ENCODE data around the gene TRIM33. TPM values are rescaled to one million over a fixed set of nuclear protein-coding genes. Genes with fewer than 3 reads are reported as not detected.

TRIM33 gene
- total RNA-seq, 2 experiments from 2014 or later, result 39.5 to 43.4 TPM

DNA sequence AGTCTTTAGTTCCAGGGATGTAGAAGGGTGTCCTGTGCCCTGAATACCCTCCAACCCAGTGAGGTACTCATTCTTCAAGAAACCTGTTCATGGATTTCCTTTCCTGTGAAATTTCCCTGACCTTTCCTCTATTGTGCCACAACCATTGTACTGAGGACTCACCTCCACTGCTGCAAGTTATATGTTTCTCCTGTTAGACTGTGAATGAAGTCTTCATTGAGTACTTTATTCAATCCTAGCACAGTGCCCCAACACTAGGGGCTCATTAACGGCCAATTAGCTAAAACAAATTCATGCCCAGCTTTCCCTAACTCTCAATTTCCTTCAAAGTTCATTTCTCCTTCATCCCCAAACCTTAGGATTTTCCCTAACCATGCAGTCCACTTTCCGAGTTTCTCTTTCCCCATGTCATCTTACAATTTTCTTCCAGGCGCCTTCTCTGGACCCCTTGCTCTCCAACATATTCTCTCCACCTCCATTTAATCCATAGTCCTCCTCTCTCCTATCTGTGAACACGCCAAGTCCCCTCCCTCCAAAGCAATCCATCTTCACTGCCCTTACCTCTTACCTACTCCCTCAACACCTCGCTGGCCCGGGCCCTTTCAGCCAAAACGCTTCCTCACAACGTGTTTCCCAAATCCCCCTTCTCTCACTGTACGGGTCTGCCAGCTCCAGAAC is 1.3 kb downstream of the TRIM33 start:
- no peaks in the 10 kb centered on the region for H3K9me3 Mint-ChIP-seq (ENCODE audit: insufficient read depth)
- H3K4me3 Mint-ChIP-seq, result peak overlapping the region; percentile 87
- H3K4me1 Mint-ChIP-seq (ENCODE audit: low read depth), result peaks cover 53% of the 10 kb centered on the region
- no peak for ATAC-seq
- peaks cover 3% of the 10 kb centered on the region for H3K27me3 Mint-ChIP-seq (ENCODE audit: low read depth)
- DNase-seq, result no peak
- H3K36me3 Mint-ChIP-seq (ENCODE audit: low read depth), result peaks cover 37% of the 10 kb centered on the region
- ChIA-PET CTCF (interaction anchor here (1.0 to 1.2 kb wide), 3 partner anchors 41 to 163 kb away, joined by 3 to 4 read pairs (median 3); no protein-coding TSS in a partner anchor), POLR2A (interaction anchor here (0.7 to 2.6 kb wide), 7 partner anchors 10 to 206 kb away, joined by 3 to 13 read pairs (median 3); partner anchors contain the start of gene BCAS2)
- peak overlapping the region; percentile 83 for H3K27ac Mint-ChIP-seq

DNA sequence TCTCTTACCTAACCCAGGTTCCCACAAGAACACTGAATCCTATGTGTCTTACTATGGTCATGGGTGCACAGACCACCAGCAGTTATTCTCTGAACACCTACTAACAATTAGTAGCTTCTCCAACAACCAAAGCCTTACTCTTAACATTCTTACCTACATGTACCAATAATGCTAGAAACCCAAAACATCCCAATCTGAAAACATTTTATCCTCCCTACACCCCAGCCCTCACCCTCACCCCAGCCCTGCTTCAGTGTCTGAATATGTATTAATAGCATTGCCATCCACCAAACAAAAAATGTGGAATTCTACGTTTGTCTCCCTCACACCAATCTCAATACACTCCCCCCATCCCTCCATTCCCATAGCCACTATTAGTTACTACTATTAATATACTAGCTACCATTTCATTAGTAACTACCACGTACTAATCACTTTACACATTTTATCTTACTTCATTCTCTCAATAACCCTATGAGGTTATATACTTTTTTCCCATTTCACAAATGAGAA is 2.6 kb downstream of the TRIM33 start:
- Mint-ChIP-seq H3K4me1 (ENCODE audit: low read depth) (peaks cover 65% of the 10 kb centered on the region), H3K4me3 (peak overlapping the region; percentile 87), H3K27ac (no peak overlapping the region), H3K27me3 (ENCODE audit: low read depth) (peaks cover under 1% of the 10 kb centered on the region), H3K36me3 (ENCODE audit: low read depth) (peaks cover 43% of the 10 kb centered on the region), H3K9me3 (ENCODE audit: insufficient read depth) (no peaks in the 10 kb centered on the region)
- ATAC-seq (no peak), DNase-seq (no peak)
- ChIA-PET CTCF (interaction anchor here (1.0 to 1.4 kb wide), 3 partner anchors 40 to 162 kb away, joined by 4 read pairs; no protein-coding TSS in a partner anchor), POLR2A (interaction anchor here (0.5 to 0.7 kb wide), 2 partner anchors 154 to 516 kb away, joined by 3 to 5 read pairs; no protein-coding TSS in a partner anchor)

DNA sequence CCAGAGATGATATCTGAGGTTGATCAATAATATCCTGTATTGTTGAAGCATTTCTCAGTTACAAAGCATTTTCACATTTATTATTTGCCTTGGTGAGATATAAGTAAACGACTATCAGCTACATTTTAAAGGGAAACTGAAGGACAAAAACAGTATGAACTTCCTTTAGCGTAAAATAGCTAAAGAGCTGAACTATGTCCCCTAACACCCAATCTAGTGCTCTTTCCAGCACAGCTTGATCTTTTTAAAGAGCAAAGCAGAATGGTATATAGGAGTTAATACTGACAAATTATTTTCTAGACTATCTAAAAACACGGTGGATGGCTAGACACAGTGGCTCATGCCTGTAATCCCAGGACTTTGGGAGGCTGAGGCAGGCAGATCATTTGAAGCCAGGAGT is 3.5 kb downstream of the TRIM33 start:
- Mint-ChIP-seq H3K27me3 (ENCODE audit: low read depth) (no peaks in the 10 kb centered on the region), H3K27ac (peak overlapping the region; percentile 14), H3K4me1 (ENCODE audit: low read depth) (peaks cover 65% of the 10 kb centered on the region), H3K9me3 (ENCODE audit: insufficient read depth) (no peaks in the 10 kb centered on the region), H3K4me3 (peak overlapping the region; percentile 24), H3K36me3 (ENCODE audit: low read depth) (peaks cover 44% of the 10 kb centered on the region)
- no peak for ATAC-seq
- no peak for DNase-seq
- ChIA-PET CTCF (interaction anchor here (0.7 to 1.3 kb wide), 2 partner anchors 18 to 79 kb away, joined by 3 to 5 read pairs; no protein-coding TSS in a partner anchor), POLR2A (no interaction called here)

DNA sequence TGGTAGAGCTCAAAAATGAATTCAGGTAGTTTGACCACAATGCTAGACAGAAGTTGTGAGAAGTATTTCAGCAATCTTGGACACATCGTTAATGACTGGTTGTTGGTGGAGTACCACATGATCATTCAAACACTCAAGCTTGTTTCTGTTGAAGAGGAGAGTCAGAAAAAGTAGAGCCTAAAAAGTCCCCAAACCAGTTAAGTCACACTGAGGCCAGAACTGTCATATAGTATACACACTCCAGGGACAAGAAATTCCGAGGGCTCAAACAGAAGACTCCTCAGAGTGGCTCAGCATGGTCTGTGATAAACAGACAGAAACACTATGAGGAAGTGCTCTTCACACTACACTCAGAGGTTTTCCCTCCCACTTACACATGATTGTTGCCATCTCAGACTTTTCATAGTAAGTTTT is 5.8 kb downstream of the TRIM33 start:
- peaks cover 68% of the 10 kb centered on the region for H3K4me1 Mint-ChIP-seq (ENCODE audit: low read depth)
- no peak overlapping the region for H3K4me3 Mint-ChIP-seq
- H3K9me3 Mint-ChIP-seq (ENCODE audit: insufficient read depth), result no peaks in the 10 kb centered on the region
- H3K27me3 Mint-ChIP-seq (ENCODE audit: low read depth), result no peaks in the 10 kb centered on the region
- H3K27ac Mint-ChIP-seq, result peak overlapping the region; percentile 48
- ATAC-seq, result no peak
- peaks cover 50% of the 10 kb centered on the region for H3K36me3 Mint-ChIP-seq (ENCODE audit: low read depth)
- POLR2A ChIA-PET, result interaction anchor here (1.1 kb wide), 1 partner anchor 76 kb away, joined by 4 read pairs; the partner anchor contains the start of gene BCAS2
- no peak for DNase-seq
- CTCF ChIA-PET, result no interaction called here

DNA sequence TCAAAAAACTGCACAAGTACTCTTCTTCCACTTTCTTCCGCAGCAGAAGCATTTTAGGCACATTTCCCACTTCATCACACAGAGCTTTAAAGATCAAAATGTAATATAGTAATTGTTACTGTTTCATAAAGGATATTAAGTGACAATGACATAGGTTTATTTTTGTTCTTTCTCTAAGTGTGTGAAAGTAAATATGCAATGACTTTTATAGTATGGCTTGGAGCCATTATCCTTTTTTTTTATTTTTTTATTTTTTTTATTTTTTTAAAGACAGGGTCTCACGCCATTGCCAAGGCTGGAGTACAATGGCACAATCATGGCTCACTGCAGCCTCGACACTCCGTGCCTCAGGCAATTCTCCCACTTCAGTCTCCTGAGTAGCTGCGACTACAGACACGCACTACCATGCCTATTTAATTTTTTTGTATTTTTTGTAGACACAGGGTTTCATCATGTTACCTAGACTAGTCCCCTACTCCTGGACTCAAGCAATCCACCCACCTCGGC is 7.0 kb downstream of the TRIM33 start:
- no peaks in the 10 kb centered on the region for H3K27me3 Mint-ChIP-seq (ENCODE audit: low read depth)
- H3K4me1 Mint-ChIP-seq (ENCODE audit: low read depth), result peaks cover 56% of the 10 kb centered on the region
- H3K36me3 Mint-ChIP-seq (ENCODE audit: low read depth), result peaks cover 47% of the 10 kb centered on the region
- H3K27ac Mint-ChIP-seq, result peak overlapping the region; percentile 60
- no peaks in the 10 kb centered on the region for H3K9me3 Mint-ChIP-seq (ENCODE audit: insufficient read depth)
- ChIA-PET CTCF (no interaction called here), POLR2A (no interaction called here)
- DNase-seq, result no peak
- ATAC-seq, result no peak
- peak overlapping the region; percentile 24 for H3K4me3 Mint-ChIP-seq

DNA sequence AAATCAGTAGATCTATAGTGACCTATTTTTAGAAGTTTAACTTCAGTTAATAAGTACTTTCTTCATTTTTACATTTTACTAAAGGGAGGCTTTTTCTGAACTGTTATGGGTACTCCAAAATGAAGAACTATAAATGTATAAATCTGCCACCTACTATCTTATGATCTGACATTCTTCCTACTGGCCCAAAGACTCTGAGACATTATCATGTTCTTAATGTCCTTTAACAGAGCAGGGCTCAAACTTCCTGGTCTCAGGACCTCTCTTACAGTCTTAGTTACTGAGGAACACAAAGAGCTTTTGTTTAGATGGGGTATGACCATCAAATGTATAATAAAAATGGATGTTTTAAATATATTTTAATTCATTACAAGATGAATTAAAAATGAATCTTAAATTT is 8.9 kb downstream of the TRIM33 start:
- peaks cover 46% of the 10 kb centered on the region for H3K36me3 Mint-ChIP-seq (ENCODE audit: low read depth)
- ChIA-PET CTCF (no interaction called here), POLR2A (no interaction called here)
- ATAC-seq, result no peak
- peaks cover 44% of the 10 kb centered on the region for H3K4me1 Mint-ChIP-seq (ENCODE audit: low read depth)
- H3K27me3 Mint-ChIP-seq (ENCODE audit: low read depth), result no peaks in the 10 kb centered on the region
- no peaks in the 10 kb centered on the region for H3K9me3 Mint-ChIP-seq (ENCODE audit: insufficient read depth)
- no peak for DNase-seq
- H3K27ac Mint-ChIP-seq, result no peak overlapping the region
- H3K4me3 Mint-ChIP-seq, result no peak overlapping the region

DNA sequence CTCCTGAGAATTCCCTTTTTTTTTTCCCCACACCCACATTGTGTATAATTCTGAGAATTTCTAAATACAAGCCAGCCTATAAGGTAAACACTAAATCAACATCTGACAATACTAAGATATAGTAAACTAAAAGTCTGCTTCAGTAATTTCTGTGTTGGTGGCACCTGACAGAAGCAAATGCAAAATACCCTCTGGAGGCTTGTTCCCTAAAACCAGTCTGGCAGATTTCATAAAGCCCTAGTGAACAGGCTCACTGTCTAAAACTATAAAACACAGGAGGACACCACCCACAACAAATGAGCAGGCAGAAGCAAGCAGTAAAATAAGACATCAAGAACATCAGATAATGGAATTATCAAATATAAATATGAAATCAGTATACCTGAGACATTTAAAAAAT is 11.5 kb downstream of the TRIM33 start:
- Mint-ChIP-seq H3K27me3 (ENCODE audit: low read depth) (no peaks in the 10 kb centered on the region), H3K36me3 (ENCODE audit: low read depth) (peaks cover 39% of the 10 kb centered on the region), H3K4me3 (no peak overlapping the region), H3K4me1 (ENCODE audit: low read depth) (peaks cover 28% of the 10 kb centered on the region), H3K27ac (no peak overlapping the region), H3K9me3 (ENCODE audit: insufficient read depth) (no peaks in the 10 kb centered on the region)
- DNase-seq (no peak), ATAC-seq (no peak)
- CTCF ChIA-PET, result no interaction called here
- POLR2A ChIA-PET, result interaction anchor here (1.4 kb wide), 1 partner anchor 11 kb away, joined by 3 read pairs; the partner anchor contains the start of gene TRIM33

DNA sequence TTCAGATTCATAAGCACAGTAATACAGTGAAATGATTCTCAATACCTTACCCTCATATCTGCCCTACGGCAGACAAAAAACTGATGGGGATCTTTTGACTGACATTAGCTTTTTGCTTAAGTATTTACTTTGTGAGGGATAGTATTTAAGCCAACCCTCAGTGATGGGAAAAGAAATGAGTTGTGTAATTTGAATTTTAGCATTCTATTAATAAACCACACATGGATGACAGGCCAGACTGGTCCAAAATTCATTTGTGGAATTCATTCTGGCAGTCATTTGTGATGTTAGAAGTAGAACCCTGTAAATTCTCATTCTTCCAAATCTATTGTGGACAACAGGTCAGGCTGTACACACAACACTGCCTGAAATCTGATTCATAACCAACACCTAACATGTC is 14.9 kb downstream of the TRIM33 start:
- Mint-ChIP-seq H3K27me3 (ENCODE audit: low read depth) (no peaks in the 10 kb centered on the region), H3K36me3 (ENCODE audit: low read depth) (peaks cover 46% of the 10 kb centered on the region), H3K27ac (no peak overlapping the region), H3K9me3 (ENCODE audit: insufficient read depth) (no peaks in the 10 kb centered on the region), H3K4me1 (ENCODE audit: low read depth) (peaks cover 16% of the 10 kb centered on the region), H3K4me3 (no peak overlapping the region)
- CTCF ChIA-PET, result interaction anchor here (1.2 kb wide), 1 partner anchor 10 kb away, joined by 3 read pairs; no protein-coding TSS in a partner anchor
- DNase-seq, result no peak
- ATAC-seq, result no peak
- POLR2A ChIA-PET, result no interaction called here

DNA sequence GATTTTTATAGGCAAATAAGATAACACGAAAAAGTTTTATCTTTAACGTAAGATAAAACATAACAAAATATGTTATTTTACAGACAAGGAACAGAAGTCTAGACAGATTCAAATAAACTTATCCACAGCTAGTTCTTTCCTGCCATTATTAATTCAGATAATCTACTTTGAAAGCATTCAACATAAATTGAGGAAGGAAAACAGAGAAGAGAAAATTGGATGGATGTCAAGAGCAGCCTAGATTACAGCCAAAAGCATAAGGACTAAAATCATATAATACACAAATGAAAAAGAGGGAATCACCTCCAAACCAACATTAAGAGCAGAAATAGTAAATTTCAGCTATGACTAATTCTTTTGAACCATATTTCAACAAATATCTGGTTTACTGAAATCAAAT is 15.5 kb downstream of the TRIM33 start:
- Mint-ChIP-seq H3K4me1 (ENCODE audit: low read depth) (peaks cover 20% of the 10 kb centered on the region), H3K36me3 (ENCODE audit: low read depth) (peaks cover 47% of the 10 kb centered on the region), H3K27me3 (ENCODE audit: low read depth) (no peaks in the 10 kb centered on the region), H3K27ac (no peak overlapping the region), H3K9me3 (ENCODE audit: insufficient read depth) (no peaks in the 10 kb centered on the region), H3K4me3 (no peak overlapping the region)
- ChIA-PET POLR2A (interaction anchor here (0.5 kb wide), 1 partner anchor 594 kb away, joined by 3 read pairs; no protein-coding TSS in a partner anchor), CTCF (interaction anchor here (1.2 kb wide), 1 partner anchor 9 kb away, joined by 3 read pairs; no protein-coding TSS in a partner anchor)
- no peak for DNase-seq
- ATAC-seq, result no peak

DNA sequence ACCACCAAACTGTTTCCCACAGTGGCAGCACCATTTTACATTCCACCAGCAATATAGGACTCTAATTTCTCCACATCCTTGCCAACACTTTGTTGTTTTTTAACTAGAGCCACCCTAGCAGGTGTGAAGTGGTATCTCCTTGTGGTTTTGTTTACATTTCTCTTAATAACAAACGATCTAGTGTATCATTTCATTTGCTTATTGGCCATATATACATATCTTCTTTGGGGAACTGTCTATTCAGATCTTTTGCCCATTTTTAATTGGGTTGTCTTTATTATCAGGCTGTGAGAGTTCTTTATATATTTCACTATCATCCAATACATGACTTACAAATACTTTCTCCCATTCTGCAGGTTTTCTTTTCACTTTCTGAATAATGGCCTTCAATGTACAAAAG is 18.0 kb downstream of the TRIM33 start:
- no peaks in the 10 kb centered on the region for H3K9me3 Mint-ChIP-seq (ENCODE audit: insufficient read depth)
- DNase-seq (no peak), ATAC-seq (no peak)
- H3K36me3 Mint-ChIP-seq (ENCODE audit: low read depth), result peaks cover 42% of the 10 kb centered on the region
- ChIA-PET CTCF (no interaction called here), POLR2A (no interaction called here)
- H3K27me3 Mint-ChIP-seq (ENCODE audit: low read depth), result no peaks in the 10 kb centered on the region
- no peak overlapping the region for H3K27ac Mint-ChIP-seq
- peaks cover 35% of the 10 kb centered on the region for H3K4me1 Mint-ChIP-seq (ENCODE audit: low read depth)
- no peak overlapping the region for H3K4me3 Mint-ChIP-seq

DNA sequence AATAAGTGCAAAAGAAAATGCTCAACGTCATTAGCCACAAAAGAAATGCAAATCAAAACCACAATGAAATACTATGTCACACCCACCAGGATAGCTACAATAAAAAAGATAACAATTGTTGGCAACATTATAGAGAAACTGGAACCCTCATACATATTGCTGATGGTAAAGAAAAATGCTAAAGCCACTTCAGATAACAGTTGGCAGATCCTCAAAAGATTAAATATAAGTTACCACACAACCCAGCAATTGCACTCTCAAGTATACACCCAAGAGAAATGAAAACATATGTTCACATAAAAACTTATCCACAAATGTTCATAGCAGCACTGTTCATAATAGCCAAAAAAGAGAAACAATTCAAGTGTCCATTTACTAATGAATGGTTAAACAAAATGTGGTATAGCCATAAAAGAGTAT is 20.7 kb downstream of the TRIM33 start:
- DNase-seq, result no peak
- Mint-ChIP-seq H3K27me3 (ENCODE audit: low read depth) (no peaks in the 10 kb centered on the region), H3K9me3 (ENCODE audit: insufficient read depth) (no peaks in the 10 kb centered on the region), H3K4me3 (no peak overlapping the region), H3K36me3 (ENCODE audit: low read depth) (peaks cover 43% of the 10 kb centered on the region), H3K4me1 (ENCODE audit: low read depth) (peaks cover 34% of the 10 kb centered on the region), H3K27ac (peak overlapping the region; percentile 43)
- ChIA-PET POLR2A (no interaction called here), CTCF (no interaction called here)
- ATAC-seq, result no peak

DNA sequence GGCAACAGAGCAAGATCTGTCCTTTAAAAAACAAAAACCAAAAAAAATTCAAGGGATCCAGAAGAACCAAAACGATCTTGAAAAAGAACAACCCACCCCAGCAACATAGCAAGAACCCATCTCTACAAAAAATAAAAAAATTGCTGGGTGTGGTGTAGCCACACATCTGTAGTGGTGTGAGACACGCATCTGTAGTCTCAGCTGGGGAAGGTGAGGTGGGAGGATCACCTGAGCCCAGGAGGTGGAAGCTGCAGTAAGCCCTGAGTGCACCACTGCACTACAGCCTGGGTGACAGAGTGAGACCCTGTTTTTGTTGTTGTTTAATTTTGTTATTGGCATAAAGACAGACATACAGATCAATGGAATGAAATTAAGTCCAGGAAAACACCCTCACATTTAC is 22.3 kb downstream of the TRIM33 start:
- ChIA-PET POLR2A (interaction anchor here (1.2 kb wide), 1 partner anchor 23 kb away, joined by 4 read pairs; the partner anchor contains the start of gene TRIM33), CTCF (interaction anchor here (1.6 kb wide), 1 partner anchor 19 kb away, joined by 3 read pairs; no protein-coding TSS in a partner anchor)
- DNase-seq, result no peak
- Mint-ChIP-seq H3K4me1 (ENCODE audit: low read depth) (peaks cover 36% of the 10 kb centered on the region), H3K9me3 (ENCODE audit: insufficient read depth) (no peaks in the 10 kb centered on the region), H3K27me3 (ENCODE audit: low read depth) (no peaks in the 10 kb centered on the region), H3K4me3 (no peak overlapping the region), H3K36me3 (ENCODE audit: low read depth) (peaks cover 41% of the 10 kb centered on the region), H3K27ac (no peak overlapping the region)
- ATAC-seq, result no peak

Data from activated CD8-positive, alpha-beta T cell treated with anti-CD3 and anti-CD28 coated beads, Interleukin-2, amount 10 ng/mL, durations not matched to agents 7 days and 5 days (primary cell).